Tibial nerve (tissue), 4 donors: ENCODE data around the gene OR2T27. TPM values are rescaled to one million over a fixed set of nuclear protein-coding genes. Genes with fewer than 3 reads are reported as not detected.
A peak's percentile ranks its signal among the peaks of the same experiment; 100 is the strongest.

Experiments
- DNase-seq, 2 donors: peaks; one replicate each; pipeline ENCODE4 v3.0.0-alpha.2; 2019; ENCODE audit warnings: low spot score in 2 of 2
- H3K27ac ChIP-seq, 4 donors: fragments of 200-600 bp; sonication (generic) in 3 of 4; one replicate each; pipeline ENCODE4 v1.5.1; 2017 to 2019; ENCODE audit warnings: mild to moderate bottlenecking in 1 of 4
- H3K27me3 ChIP-seq, 2 donors: fragments of 200-600 bp; sonication (generic) in 1 of 2; one replicate each; pipeline versions ENCODE4 v1.5.1 to v1.6.0; 2017 to 2019
- H3K36me3 ChIP-seq, 3 donors: fragments of 200-600 bp; sonication (generic); one replicate each; pipeline ENCODE4 v1.5.1; 2018 to 2019
- H3K4me1 ChIP-seq, 4 donors: fragments of 200-600 bp; sonication (generic) in 3 of 4; one replicate each; pipeline ENCODE4 v1.5.1; 2017 to 2019
- H3K4me3 ChIP-seq, 4 donors: fragments of 200-600 bp; sonication (generic) in 3 of 4; one replicate each; pipeline ENCODE4 v1.5.1; 2017 to 2019; ENCODE audit warnings: mild to moderate bottlenecking in 1 of 4, moderate library complexity in 1 of 4
- H3K9me3 ChIP-seq, 4 donors: fragments of 200-600 bp; sonication (generic) in 3 of 4; one replicate each; pipeline ENCODE4 v1.5.1; 2017 to 2019
- EP300 ChIP-seq, 2 donors: sonication (generic); formaldehyde crosslinking; IDR thresholded peaks; one replicate each; pipeline ENCODE4 v1.6.1; 2017; ENCODE audit warnings: antibody characterized with exemption in 2 of 2, mild to moderate bottlenecking in 1 of 2
- POLR2A ChIP-seq, 2 donors: fragments of 450-650 bp; IDR thresholded peaks; one replicate each; pipeline ENCODE4 v1.6.1; 2017; ENCODE audit warnings: antibody characterized with exemption in 2 of 2, mild to moderate bottlenecking in 2 of 2, moderate library complexity in 2 of 2
- WGBS, 2 donors: methylation state at CpG; one replicate each; pipeline ENCODE4 v1.1.5; 2018; 5-methylcytosine and 5-hydroxymethylcytosine counted together
- total RNA-seq, 4 donors: library from RNA; depleted of rRNA; stranded (reverse); fragments of >200 nt; gene quantifications; one replicate each; pipeline ENCODE4 v1.1.0, GENCODE V29; 2016
- TF ChIP-seq, protein P1 (sequence below), 5 experiments: fragments of 200-600 bp in 3 of 5; fragments of 450-650 bp in 2 of 5; sonication (generic) in 3 of 5; IDR thresholded peaks; one replicate each; pipeline ENCODE4 v1.5.1; 2016 to 2019; ENCODE audit warnings: antibody characterized with exemption in 5 of 5, mild to moderate bottlenecking in 3 of 5, moderate library complexity in 2 of 5

Gene OR2T27
- total RNA-seq, 4 donors from 2014 or later = not detected

DNA sequence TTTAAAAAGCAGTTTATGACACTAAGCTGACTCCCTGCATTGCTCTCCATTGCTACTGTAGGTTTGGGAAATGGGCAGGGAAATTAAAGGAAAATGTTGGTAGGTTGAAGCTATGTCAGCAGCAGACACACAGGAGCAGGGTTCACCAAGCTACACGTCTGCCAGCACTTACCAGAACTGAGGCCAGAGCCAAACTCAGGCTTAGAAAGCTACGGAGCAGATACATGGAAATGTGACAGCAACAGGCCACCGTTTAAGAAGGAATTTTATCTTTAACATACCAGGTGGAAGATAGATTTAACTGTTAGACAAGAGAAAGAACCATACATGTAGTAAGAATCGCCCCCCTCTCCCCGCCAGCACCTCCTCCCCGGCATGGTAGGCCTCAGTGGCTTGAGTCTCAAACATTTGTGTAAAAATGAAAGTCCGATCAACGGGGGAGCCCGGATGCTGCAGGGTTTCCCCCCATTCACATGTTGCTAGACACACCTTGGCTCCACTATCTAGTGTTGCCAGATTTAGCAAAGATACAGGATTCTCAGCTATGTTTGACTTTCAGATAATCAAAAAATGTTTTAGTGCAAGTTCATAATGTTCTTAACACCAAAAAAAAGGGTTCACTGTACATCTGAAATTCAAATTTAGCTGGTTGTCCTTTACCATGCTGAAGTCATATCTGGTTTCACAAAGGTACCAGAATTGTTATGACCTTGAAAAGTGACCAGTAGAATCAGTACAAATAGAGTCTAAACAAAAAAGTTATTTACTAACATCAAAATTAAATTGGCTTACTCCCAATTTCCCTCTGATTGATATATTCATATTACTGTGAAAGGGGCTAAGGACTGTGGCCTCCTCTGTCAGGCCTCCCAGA is 27.1 kb downstream of the OR2T27 start:
- H3K4me3 ChIP-seq = no peak overlapping the region
- no peak for DNase-seq
- no peaks in the 10 kb centered on the region for H3K27me3 ChIP-seq
- H3K9me3 ChIP-seq = no peaks in the 10 kb centered on the region
- no peaks in the 10 kb centered on the region for H3K36me3 ChIP-seq
- H3K4me1 ChIP-seq = no peaks in the 10 kb centered on the region
- TF ChIP-seq, protein P1, sequence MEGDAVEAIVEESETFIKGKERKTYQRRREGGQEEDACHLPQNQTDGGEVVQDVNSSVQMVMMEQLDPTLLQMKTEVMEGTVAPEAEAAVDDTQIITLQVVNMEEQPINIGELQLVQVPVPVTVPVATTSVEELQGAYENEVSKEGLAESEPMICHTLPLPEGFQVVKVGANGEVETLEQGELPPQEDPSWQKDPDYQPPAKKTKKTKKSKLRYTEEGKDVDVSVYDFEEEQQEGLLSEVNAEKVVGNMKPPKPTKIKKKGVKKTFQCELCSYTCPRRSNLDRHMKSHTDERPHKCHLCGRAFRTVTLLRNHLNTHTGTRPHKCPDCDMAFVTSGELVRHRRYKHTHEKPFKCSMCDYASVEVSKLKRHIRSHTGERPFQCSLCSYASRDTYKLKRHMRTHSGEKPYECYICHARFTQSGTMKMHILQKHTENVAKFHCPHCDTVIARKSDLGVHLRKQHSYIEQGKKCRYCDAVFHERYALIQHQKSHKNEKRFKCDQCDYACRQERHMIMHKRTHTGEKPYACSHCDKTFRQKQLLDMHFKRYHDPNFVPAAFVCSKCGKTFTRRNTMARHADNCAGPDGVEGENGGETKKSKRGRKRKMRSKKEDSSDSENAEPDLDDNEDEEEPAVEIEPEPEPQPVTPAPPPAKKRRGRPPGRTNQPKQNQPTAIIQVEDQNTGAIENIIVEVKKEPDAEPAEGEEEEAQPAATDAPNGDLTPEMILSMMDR (IDR thresholded peaks at IDR 0.05) = no peak
- H3K27ac ChIP-seq = no peak overlapping the region
- 82 to 85% methylated on average over 9 of the region's 9 CpGs for WGBS, 2 donors

DNA sequence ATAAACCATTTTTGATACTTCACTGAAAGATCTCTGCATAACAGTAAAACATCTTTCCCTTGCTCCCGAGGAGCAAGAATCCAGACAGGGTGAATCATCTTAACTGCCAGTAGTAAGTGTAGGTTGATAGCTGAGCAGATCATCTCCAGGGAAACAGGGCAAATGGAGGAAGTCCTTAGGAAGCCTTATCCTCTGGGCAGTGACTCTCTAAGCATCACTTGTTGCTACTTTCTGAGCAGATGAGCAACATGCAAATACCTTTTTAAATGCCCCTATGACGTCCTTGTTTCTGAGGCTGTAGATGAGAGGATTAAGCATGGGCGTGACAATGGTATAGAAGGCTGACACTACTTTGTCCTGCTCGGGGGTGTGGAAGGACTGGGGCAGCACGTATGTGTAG is 29.4 kb downstream of the OR2T27 start:
- no peak for DNase-seq
- no peaks in the 10 kb centered on the region for H3K4me1 ChIP-seq

DNA sequence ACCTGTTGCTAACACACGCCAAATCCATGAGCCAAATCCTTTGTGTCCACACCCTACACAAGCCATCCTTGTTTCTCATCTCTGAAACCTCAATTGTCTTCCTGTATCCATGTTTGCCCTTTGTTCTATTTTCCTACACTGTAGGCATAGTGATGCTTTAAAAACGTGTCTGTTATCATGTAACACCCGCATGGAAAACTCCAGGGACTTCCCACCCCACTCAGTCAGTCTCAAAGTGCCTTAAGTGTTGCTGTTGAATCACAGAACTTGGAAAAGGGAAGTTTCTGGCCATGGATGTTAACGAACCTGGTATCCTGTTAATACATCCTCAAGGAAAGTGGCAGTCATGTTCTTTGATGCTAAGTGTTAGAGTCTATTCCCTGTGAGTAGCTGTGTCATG is 30.2 kb downstream of the OR2T27 start:
- H3K4me3 ChIP-seq = no peak overlapping the region
- TF ChIP-seq, protein P1 (IDR thresholded peaks at IDR 0.05) = no peak
- TF ChIP-seq POLR2A (IDR thresholded peaks at IDR 0.05) (no peak), EP300 (IDR thresholded peaks at IDR 0.05) (no peak)
- DNase-seq = no peak
- no peaks in the 10 kb centered on the region for H3K27me3 ChIP-seq
- no peak overlapping the region for H3K27ac ChIP-seq
- H3K9me3 ChIP-seq = no peaks in the 10 kb centered on the region
- H3K4me1 ChIP-seq = no peaks in the 10 kb centered on the region
- WGBS, 2 donors = 68 to 70% methylated on average over 4 of the region's 4 CpGs
- no peaks in the 10 kb centered on the region for H3K36me3 ChIP-seq

More for the DNA sequence above, 29.4 kb downstream of the OR2T27 start:
- WGBS, 2 donors = 78 to 84% methylated on average over 5 of the region's 5 CpGs
- no peak overlapping the region for H3K27ac ChIP-seq
- no peaks in the 10 kb centered on the region for H3K9me3 ChIP-seq
- TF ChIP-seq POLR2A (IDR thresholded peaks at IDR 0.05) = no peak
- TF ChIP-seq, protein P1 (IDR thresholded peaks at IDR 0.05) = no peak
- no peak for TF ChIP-seq EP300 (IDR thresholded peaks at IDR 0.05)
- H3K36me3 ChIP-seq = no peaks in the 10 kb centered on the region
- no peaks in the 10 kb centered on the region for H3K27me3 ChIP-seq
- H3K4me3 ChIP-seq = no peak overlapping the region

DNA sequence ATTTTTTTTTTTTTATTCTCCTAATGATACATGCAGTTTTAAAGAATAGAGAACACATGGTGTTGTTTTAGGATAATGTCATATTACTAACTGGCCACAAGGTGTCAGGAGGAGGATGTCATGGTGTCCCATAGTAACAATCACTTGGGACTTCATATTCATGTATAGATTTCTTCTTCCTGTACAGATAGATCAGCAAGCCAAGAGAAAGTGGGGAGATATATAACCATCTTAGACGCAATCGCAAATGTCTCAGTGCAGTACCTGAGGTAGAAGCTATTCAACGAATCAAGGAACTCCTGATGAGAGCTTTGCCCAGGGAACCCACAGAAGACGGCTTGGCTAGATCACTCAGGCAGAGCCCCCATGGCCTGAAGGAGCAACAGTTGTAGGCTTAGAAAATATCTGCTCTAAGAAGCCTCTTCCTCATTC is 32.7 kb downstream of the OR2T27 start:
- H3K4me3 ChIP-seq = no peak overlapping the region
- TF ChIP-seq, protein P1 (IDR thresholded peaks at IDR 0.05) = peak; percentile 14 to 40 (median 31)
- TF ChIP-seq EP300 (IDR thresholded peaks at IDR 0.05) = no peak
- WGBS, 2 donors = 61 to 73% methylated on average over 4 of the region's 4 CpGs
- no peaks in the 10 kb centered on the region for H3K36me3 ChIP-seq
- H3K4me1 ChIP-seq = no peaks in the 10 kb centered on the region
- no peaks in the 10 kb centered on the region for H3K9me3 ChIP-seq
- H3K27me3 ChIP-seq = no peaks in the 10 kb centered on the region
- H3K27ac ChIP-seq = no peak overlapping the region
- no peak for DNase-seq

DNA sequence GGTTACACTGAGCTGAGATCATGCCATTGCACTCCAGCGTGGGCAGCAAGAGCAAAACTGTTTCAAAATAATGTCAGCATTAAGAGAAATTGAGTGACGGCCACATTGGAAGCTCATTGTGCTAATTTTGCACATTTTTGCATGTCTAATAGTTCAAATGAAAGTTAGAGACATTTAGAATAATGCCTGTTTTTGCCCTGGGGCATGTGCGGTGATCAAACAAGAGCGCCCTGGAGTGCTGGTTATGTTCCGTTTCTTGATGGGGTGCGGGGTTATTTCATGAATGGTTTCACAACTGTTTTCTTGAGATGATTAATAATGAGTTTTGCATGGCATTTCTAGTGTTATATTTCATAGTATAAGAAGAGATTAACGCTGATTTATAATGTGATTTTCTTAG is 33.6 kb downstream of the OR2T27 start:
- WGBS, 2 donors = 54% methylated on average over 7 of the region's 7 CpGs
- no peaks in the 10 kb centered on the region for H3K36me3 ChIP-seq

More for the DNA sequence above, 33.6 kb downstream of the OR2T27 start:
- Histone ChIP-seq H3K27ac (no peak overlapping the region), H3K4me1 (no peaks in the 10 kb centered on the region), H3K27me3 (no peaks in the 10 kb centered on the region), H3K9me3 (no peaks in the 10 kb centered on the region), H3K4me3 (no peak overlapping the region)
- TF ChIP-seq, protein P1 (IDR thresholded peaks at IDR 0.05) = no peak
- TF ChIP-seq POLR2A (IDR thresholded peaks at IDR 0.05) = no peak
- TF ChIP-seq EP300 (IDR thresholded peaks at IDR 0.05) = no peak
- no peak for DNase-seq
